ENCODE results near the gene LCMT1. TPM values are rescaled to one million over a fixed set of nuclear protein-coding genes. Genes with fewer than 3 reads are reported as not detected.

The LCMT1 gene
- total RNA-seq, 1 experiment from 2014 or later: 67.1 TPM

- ChIA-PET CTCF (no interaction called here), POLR2A (ENCODE audit: unreplicated experiment) (no interaction called here)
- no peak for DNase-seq
- TF ChIP-seq, protein P1, sequence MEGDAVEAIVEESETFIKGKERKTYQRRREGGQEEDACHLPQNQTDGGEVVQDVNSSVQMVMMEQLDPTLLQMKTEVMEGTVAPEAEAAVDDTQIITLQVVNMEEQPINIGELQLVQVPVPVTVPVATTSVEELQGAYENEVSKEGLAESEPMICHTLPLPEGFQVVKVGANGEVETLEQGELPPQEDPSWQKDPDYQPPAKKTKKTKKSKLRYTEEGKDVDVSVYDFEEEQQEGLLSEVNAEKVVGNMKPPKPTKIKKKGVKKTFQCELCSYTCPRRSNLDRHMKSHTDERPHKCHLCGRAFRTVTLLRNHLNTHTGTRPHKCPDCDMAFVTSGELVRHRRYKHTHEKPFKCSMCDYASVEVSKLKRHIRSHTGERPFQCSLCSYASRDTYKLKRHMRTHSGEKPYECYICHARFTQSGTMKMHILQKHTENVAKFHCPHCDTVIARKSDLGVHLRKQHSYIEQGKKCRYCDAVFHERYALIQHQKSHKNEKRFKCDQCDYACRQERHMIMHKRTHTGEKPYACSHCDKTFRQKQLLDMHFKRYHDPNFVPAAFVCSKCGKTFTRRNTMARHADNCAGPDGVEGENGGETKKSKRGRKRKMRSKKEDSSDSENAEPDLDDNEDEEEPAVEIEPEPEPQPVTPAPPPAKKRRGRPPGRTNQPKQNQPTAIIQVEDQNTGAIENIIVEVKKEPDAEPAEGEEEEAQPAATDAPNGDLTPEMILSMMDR (conservative IDR thresholded peaks at IDR 0.05): no peak
- TF ChIP-seq EZH2 (IDR thresholded peaks at IDR 0.05; ENCODE audit: low read depth): no peak
- Histone ChIP-seq H3K36me3 (ENCODE audit: low read depth) (peaks cover 4% of the 10 kb centered on the region; the same call in 1 of the 2 replicates), H3F3A (ENCODE audit: insufficient read depth, low read depth) (peaks cover 2% of the 10 kb centered on the region; the same call in 1 of the 2 replicates), H2AFZ (no peak overlapping the region), H3K4me2 (no peak overlapping the region), H3K79me2 (ENCODE audit: low read depth) (no peaks in the 10 kb centered on the region), H3K4me1 (replicated peaks; ENCODE audit: insufficient read depth) (peaks cover 3% of the 10 kb centered on the region), H4K20me1 (ENCODE audit: insufficient read depth) (no peaks in the 10 kb centered on the region), H3K27ac (no peak overlapping the region), H3K27me3 (ENCODE audit: insufficient read depth, low read depth) (no peaks in the 10 kb centered on the region), H3K4me3 (no peak overlapping the region), H3K9me3 (ENCODE audit: insufficient read depth, low read depth) (no peaks in the 10 kb centered on the region), H3K9me2 (ENCODE audit: insufficient read depth) (no peaks in the 10 kb centered on the region)
- intact Hi-C loops (cut with micrococcal nuclease; ENCODE audit: unreplicated experiment): no loop called here
- BruUV-seq (replicated peaks): no TSS peak
Observed at GRCh38 chr16:25158401-25158800, 46.9 kb downstream of the LCMT1 start.

- H3K4me3 ChIP-seq: no peak overlapping the region
- 0 out of 2 replicates have a peak, but pooled peaks cover 3% of the 10 kb centered on the region for H3F3A ChIP-seq (ENCODE audit: insufficient read depth, low read depth)
- H3K36me3 ChIP-seq (ENCODE audit: low read depth): peaks cover 7% of the 10 kb centered on the region
- no peak overlapping the region for H2AFZ ChIP-seq
- no peak for TF ChIP-seq EZH2 (IDR thresholded peaks at IDR 0.05; ENCODE audit: low read depth)
- TF ChIP-seq, protein P1 (conservative IDR thresholded peaks at IDR 0.05): no peak
- H3K4me2 ChIP-seq: no peak overlapping the region
- H3K9me2 ChIP-seq (ENCODE audit: insufficient read depth): no peaks in the 10 kb centered on the region
- H3K4me1 ChIP-seq (replicated peaks; ENCODE audit: insufficient read depth): no peaks in the 10 kb centered on the region
- POLR2A ChIA-PET (ENCODE audit: unreplicated experiment): no interaction called here
- CTCF ChIA-PET: no interaction called here
- intact Hi-C loops (cut with micrococcal nuclease; ENCODE audit: unreplicated experiment): no loop called here
- H4K20me1 ChIP-seq (ENCODE audit: insufficient read depth): no peaks in the 10 kb centered on the region
- BruUV-seq (replicated peaks): no TSS peak
- H3K79me2 ChIP-seq (ENCODE audit: low read depth): no peaks in the 10 kb centered on the region
- H3K27ac ChIP-seq: no peak overlapping the region
- no peak for DNase-seq
- no peaks in the 10 kb centered on the region for H3K27me3 ChIP-seq (ENCODE audit: insufficient read depth, low read depth)
- no peaks in the 10 kb centered on the region for H3K9me3 ChIP-seq (ENCODE audit: insufficient read depth, low read depth)
Observed at GRCh38 chr16:25161753-25162367, 50.3 kb downstream of the LCMT1 start.

DNA sequence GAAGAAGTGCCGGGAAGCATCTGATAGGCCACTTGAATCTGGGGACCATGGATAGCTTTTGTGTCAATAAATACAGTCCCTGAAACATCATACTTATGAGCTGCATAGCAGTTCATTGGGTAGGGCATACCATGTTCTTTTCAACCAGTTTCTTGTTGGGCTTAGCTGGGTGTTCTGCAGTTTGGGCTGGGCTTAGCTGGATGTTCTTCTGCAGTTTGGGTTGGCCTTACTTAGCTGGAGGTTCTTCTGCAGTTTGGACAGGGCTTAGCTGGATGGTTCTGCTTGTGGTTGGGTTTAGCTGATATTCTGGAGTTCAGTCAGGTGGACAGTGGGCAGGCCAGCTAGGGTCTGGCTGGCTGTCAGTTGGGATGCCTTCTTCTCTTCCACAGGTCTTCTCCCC lies 52.1 kb downstream of the LCMT1 start:
- no peak for DNase-seq
- no peak overlapping the region for H3K4me2 ChIP-seq
- no peaks in the 10 kb centered on the region for H3K79me2 ChIP-seq (ENCODE audit: low read depth)
- no peak overlapping the region for H3K4me3 ChIP-seq
- H3K9me3 ChIP-seq (ENCODE audit: insufficient read depth, low read depth): no peaks in the 10 kb centered on the region
- no TSS peak for BruUV-seq (replicated peaks)
- POLR2A ChIA-PET (ENCODE audit: unreplicated experiment): no interaction called here
- no peak for TF ChIP-seq EZH2 (IDR thresholded peaks at IDR 0.05; ENCODE audit: low read depth)
- TF ChIP-seq, protein P1 (conservative IDR thresholded peaks at IDR 0.05): no peak
- H3K36me3 ChIP-seq (ENCODE audit: low read depth): peaks cover 7% of the 10 kb centered on the region
- H3K27me3 ChIP-seq (ENCODE audit: insufficient read depth, low read depth): no peaks in the 10 kb centered on the region
- intact Hi-C loops (cut with micrococcal nuclease; ENCODE audit: unreplicated experiment): no loop called here
- no peaks in the 10 kb centered on the region for H3K9me2 ChIP-seq (ENCODE audit: insufficient read depth)
- H4K20me1 ChIP-seq (ENCODE audit: insufficient read depth): no peaks in the 10 kb centered on the region
- no peak overlapping the region for H2AFZ ChIP-seq
- H3K4me1 ChIP-seq (replicated peaks; ENCODE audit: insufficient read depth): no peaks in the 10 kb centered on the region
- H3K27ac ChIP-seq: no peak overlapping the region
- 0 out of 2 replicates have a peak, but pooled peaks cover 6% of the 10 kb centered on the region for H3F3A ChIP-seq (ENCODE audit: insufficient read depth, low read depth)
- CTCF ChIA-PET: no interaction called here

All from PC-9 (cell line).